ENCODE measurements around the gene LIPH.
"Not testable (repeated sequence)": the region's sequence is repeated elsewhere in the genome, so short reads cannot be mapped to it uniquely, and the experiment has no call there.

The LIPH gene

GRCh38 chr3:185552358-185552877 is at the start of gene LIPH:
Gene LIPH (minus strand): TSS chr3:185552588. CDS start chr3:185552471, 117 bp downstream.
- DNase-seq (ENCODE audit: low read depth): peak; percentile 37

- DNase-seq (ENCODE audit: low read depth): no peak
These were observed 43.1 kb upstream of the LIPH start for GRCh38 chr3:185595526-185595925.

GRCh38 chr3:185594073-185594472 is 41.7 kb upstream of the LIPH start:
- DNase-seq (ENCODE audit: low read depth): no peak

GRCh38 chr3:185586686-185587039 is 34.3 kb upstream of the LIPH start:
- DNase-seq (ENCODE audit: low read depth): no peak

GRCh38 chr3:185585859-185586685 is 33.7 kb upstream of the LIPH start, which contains the start of gene SENP2:
Gene SENP2 (plus strand): TSS chr3:185586295. CDS start chr3:185586414, 119 bp downstream.
- peak; percentile 99 for DNase-seq (ENCODE audit: low read depth)

- DNase-seq (ENCODE audit: low read depth): no peak
These were observed 33.1 kb upstream of the LIPH start for GRCh38 chr3:185585518-185585858.

- DNase-seq (ENCODE audit: low read depth): no peak
These were observed 32.3 kb upstream of the LIPH start for GRCh38 chr3:185584686-185585085.

GRCh38 chr3:185583925-185584324 is 31.5 kb upstream of the LIPH start:
- no peak for DNase-seq (ENCODE audit: low read depth)

GRCh38 chr3:185582871-185583270 is 30.5 kb upstream of the LIPH start:
- no peak for DNase-seq (ENCODE audit: low read depth)

GRCh38 chr3:185582236-185582635 is 29.8 kb upstream of the LIPH start:
- no peak for DNase-seq (ENCODE audit: low read depth)

- peak; percentile 55 for DNase-seq (ENCODE audit: low read depth)
These were observed 22.9 kb upstream of the LIPH start for GRCh38 chr3:185575108-185575869.

- DNase-seq (ENCODE audit: low read depth): no peak
These were observed 19.8 kb upstream of the LIPH start for GRCh38 chr3:185572183-185572582.

GRCh38 chr3:185561958-185562357 is 9.6 kb upstream of the LIPH start:
- no peak for DNase-seq (ENCODE audit: low read depth)

- DNase-seq (ENCODE audit: low read depth): no peak
These were observed 9.1 kb upstream of the LIPH start for GRCh38 chr3:185561374-185561943.

- no peak for DNase-seq (ENCODE audit: low read depth)
These were observed 8.3 kb upstream of the LIPH start for GRCh38 chr3:185560676-185561075.

GRCh38 chr3:185559706-185560090 is 7.3 kb upstream of the LIPH start:
- DNase-seq (ENCODE audit: low read depth): no peak

GRCh38 chr3:185558395-185558794 is 6.0 kb upstream of the LIPH start:
- DNase-seq (ENCODE audit: low read depth): no peak

- not testable (repeated sequence) for DNase-seq (ENCODE audit: low read depth)
These were observed 4.3 kb upstream of the LIPH start for GRCh38 chr3:185556640-185557039.

GRCh38 chr3:185555860-185556347 is 3.5 kb upstream of the LIPH start:
- no peak for DNase-seq (ENCODE audit: low read depth)

- DNase-seq (ENCODE audit: low read depth): peak; percentile 22
These were observed 2.7 kb upstream of the LIPH start for GRCh38 chr3:185555101-185555501.

- peak; percentile 80 for DNase-seq (ENCODE audit: low read depth)
These were observed 2.7 kb downstream of the LIPH start for GRCh38 chr3:185549651-185550111.

- DNase-seq (ENCODE audit: low read depth): peak; percentile 96
These were observed 3.3 kb downstream of the LIPH start for GRCh38 chr3:185549122-185549521.

Data from EH (cell line).